Neural cell (in vitro differentiated cells): ENCODE measurements around the gene USP36. TPM values are rescaled to one million over a fixed set of nuclear protein-coding genes. Genes with fewer than 3 reads are reported as not detected.
"Not testable (repeated sequence)": the region's sequence is repeated elsewhere in the genome, so short reads cannot be mapped to it uniquely, and the experiment has no call there.

Experiments
- H2AFZ ChIP-seq: fragments of 200-600, 300-800 bp; sonication (generic), shearing (Covaris generic); 2 replicates; pipeline ENCODE4 v1.6.0; 2014; ENCODE audit warnings: low read depth, mild to moderate bottlenecking, antibody characterized with exemption, low read length, moderate library complexity
- H3F3A ChIP-seq: fragments of 200-600 bp; shearing (Covaris generic); 2 replicates; pipeline ENCODE4 v1.6.1; 2016; ENCODE audit warnings: mild to moderate bottlenecking, moderate library complexity, mixed read lengths, antibody characterized with exemption, low read length; ENCODE audit not compliant: insufficient read depth, poor library complexity, severe bottlenecking
- H3K27ac ChIP-seq: fragments of 200-600, 300-800 bp; sonication (generic), shearing (Covaris generic); 2 replicates; pipeline ENCODE4 v1.5.1; 2014; ENCODE audit warnings: mild to moderate bottlenecking, low read length, moderate library complexity
- H3K27me3 ChIP-seq: fragments of 300-800, 200-600 bp; sonication (generic), shearing (Covaris generic); 2 replicates; pipeline ENCODE4 v1.6.0; 2014; ENCODE audit warnings: mild to moderate bottlenecking, low read depth, low read length, moderate library complexity; ENCODE audit not compliant: insufficient read depth
- H3K36me3 ChIP-seq: fragments of 300-800, 200-600 bp; sonication (generic), shearing (Covaris generic); 2 replicates; pipeline ENCODE4 v1.5.1; 2014; ENCODE audit warnings: mild to moderate bottlenecking, antibody characterized with exemption, low read length, moderate library complexity; ENCODE audit not compliant: insufficient read depth
- H3K4me2 ChIP-seq: fragments of 300-800, 200-600 bp; sonication (generic), shearing (Covaris generic); 2 replicates; pipeline ENCODE4 v1.6.0; 2014; ENCODE audit warnings: mild to moderate bottlenecking, low read length
- H3K4me3 ChIP-seq: fragments of 300-800, 200-600 bp; sonication (generic), shearing (Covaris generic); 2 replicates; pipeline ENCODE4 v1.5.1; 2014; ENCODE audit warnings: mild to moderate bottlenecking, low read length, moderate library complexity
- H3K79me2 ChIP-seq: fragments of 200-600 bp; shearing (Covaris generic); replicated peaks from 2 replicates; pipeline ENCODE4 v1.6.0; 2014; ENCODE audit warnings: mild to moderate bottlenecking, low read length, moderate library complexity; ENCODE audit not compliant: insufficient read depth
- H3K9ac ChIP-seq: fragments of 300-800, 200-600 bp; sonication (generic), shearing (Covaris generic); 2 replicates; pipeline ENCODE4 v1.6.1; 2016; ENCODE audit warnings: mild to moderate bottlenecking, low read length, mixed read lengths
- H3K9me2 ChIP-seq: fragments of 200-600 bp; shearing (Covaris generic); 2 replicates; pipeline ENCODE4 v1.6.1; 2016; ENCODE audit warnings: mild to moderate bottlenecking, low read length, mixed read lengths; ENCODE audit not compliant: insufficient read depth
- H3K9me3 ChIP-seq: fragments of 200-600, 300-800 bp; sonication (generic), shearing (Covaris generic); 2 replicates; pipeline ENCODE4 v1.6.1; 2016; ENCODE audit warnings: mild to moderate bottlenecking, mixed run types, low read length, moderate library complexity, mixed read lengths
- H4K20me1 ChIP-seq: fragments of 200-600 bp; shearing (Covaris generic); 2 replicates; pipeline ENCODE4 v1.6.1; 2016; ENCODE audit warnings: mild to moderate bottlenecking, mixed run types; ENCODE audit not compliant: insufficient read depth
- CTCF ChIP-seq: fragments of 450-650 bp; IDR thresholded peaks from 2 replicates; pipeline ENCODE4 v1.5.1; 2014; ENCODE audit warnings: antibody characterized with exemption, mild to moderate bottlenecking, moderate library complexity; ENCODE audit not compliant: poor library complexity, severe bottlenecking
- EP300 ChIP-seq: fragments of 450-650 bp; conservative IDR thresholded peaks from 2 replicates; pipeline ENCODE4 v1.6.1; 2014; ENCODE audit warnings: antibody characterized with exemption, mild to moderate bottlenecking, moderate library complexity; ENCODE audit not compliant: poor library complexity, severe bottlenecking
- EZH2 ChIP-seq: fragments of 200-600, 300-800 bp; shearing (Covaris generic), sonication (generic); IDR thresholded peaks from 2 replicates; pipeline ENCODE4 v1.6.1; 2014; ENCODE audit warnings: antibody characterized with exemption, low read length, borderline replicate concordance, mild to moderate bottlenecking; ENCODE audit not compliant: insufficient read depth, poor library complexity, severe bottlenecking
- MXI1 ChIP-seq: fragments of 450-650 bp; conservative IDR thresholded peaks from 2 replicates; pipeline ENCODE4 v1.6.1; 2014; ENCODE audit warnings: antibody characterized with exemption, mild to moderate bottlenecking; ENCODE audit not compliant: poor library complexity, severe bottlenecking
- POLR2AphosphoS5 ChIP-seq: IDR thresholded peaks from 2 replicates; pipeline ENCODE4 v1.6.1; 2012
- RAD21 ChIP-seq: fragments of 450-650 bp; conservative IDR thresholded peaks from 2 replicates; pipeline ENCODE4 v1.6.1; 2014; ENCODE audit warnings: antibody characterized with exemption, mild to moderate bottlenecking, moderate library complexity
- REST ChIP-seq: IDR thresholded peaks from 2 replicates; pipeline ENCODE4 v1.6.1; 2012; ENCODE audit warnings: borderline replicate concordance
- SMC3 ChIP-seq: fragments of 450-650 bp; conservative IDR thresholded peaks from 2 replicates; pipeline ENCODE4 v1.6.1; 2014; ENCODE audit warnings: antibody characterized with exemption, mild to moderate bottlenecking, moderate library complexity; ENCODE audit not compliant: poor library complexity
- TAF1 ChIP-seq: IDR thresholded peaks from 2 replicates; pipeline ENCODE4 v1.6.1; 2012; ENCODE audit warnings: low read depth
- polyA plus RNA-seq: library from polyadenylated mRNA; depleted of rRNA; stranded (reverse); fragments of >200 nt; gene quantifications from 2 replicates; pipeline ENCODE4 v1.2.3, GENCODE V29; 2014

The USP36 gene
- polyA plus RNA-seq, 1 donor from 2014 or later: 14.4 TPM

- not testable (repeated sequence) for H3F3A ChIP-seq, H3K79me2 ChIP-seq, H3K9ac ChIP-seq, H3K9me2 ChIP-seq, H2AFZ ChIP-seq, H3K4me3 ChIP-seq, H3K9me3 ChIP-seq, H4K20me1 ChIP-seq, H3K27me3 ChIP-seq, H3K4me2 ChIP-seq, H3K36me3 ChIP-seq, H3K27ac ChIP-seq
Observed at GRCh38 chr17:78867046-78867445, 26.4 kb upstream of the USP36 start.

GRCh38 chr17:78865682-78866390, 25.2 kb upstream of the USP36 start:
- H3K36me3 ChIP-seq: no peaks in the 10 kb centered on the region
- H3K27ac ChIP-seq: no peak overlapping the region
- no peaks in the 10 kb centered on the region for H3K27me3 ChIP-seq

More at GRCh38 chr17:78865682-78866390, 25.2 kb upstream of the USP36 start:
- H4K20me1 ChIP-seq: no peaks in the 10 kb centered on the region
- TF ChIP-seq EP300 (no peak), TAF1 (no peak), EZH2 (no peak), REST (no peak), MXI1 (no peak), RAD21 (peak; percentile 84), POLR2AphosphoS5 (no peak), SMC3 (peak; percentile 85), CTCF (peak; percentile 84)
- H3K4me2 ChIP-seq: no peak overlapping the region
- H3K79me2 ChIP-seq: no peaks in the 10 kb centered on the region
- H3K4me3 ChIP-seq: no peak overlapping the region
- H3K9me2 ChIP-seq: no peaks in the 10 kb centered on the region
- H3K9me3 ChIP-seq: no peaks in the 10 kb centered on the region
- no peak overlapping the region for H2AFZ ChIP-seq
- H3K9ac ChIP-seq: no peak overlapping the region
- H3F3A ChIP-seq: no peaks in the 10 kb centered on the region
